Choroid plexus epithelial cell (primary cell): ENCODE measurements around the gene OSBPL5.

Experiments
- DNase-seq: peaks from one replicate; pipeline ENCODE4 v3.0.0-alpha.2; 2010; ENCODE audit warnings: low read depth
- H3K4me3 ChIP-seq: 2 replicates; pipeline ENCODE4 v1.5.1; 2011; ENCODE audit warnings: low read depth, mild to moderate bottlenecking, control low read depth, low read length, moderate library complexity
- CTCF ChIP-seq: conservative IDR thresholded peaks from 2 replicates; pipeline ENCODE4 v1.5.1; 2011; ENCODE audit warnings: low read depth, mild to moderate bottlenecking, control low read depth, inconsistent platforms, low read length, moderate library complexity

Gene OSBPL5

GRCh38 chr11:3105791-3106735 is 59.0 kb downstream of the OSBPL5 start:
- no peak overlapping the region for H3K4me3 ChIP-seq
- TF ChIP-seq CTCF: no peak
- no peak for DNase-seq

- no peak overlapping the region for H3K4me3 ChIP-seq
- TF ChIP-seq CTCF: no peak
- DNase-seq: no peak
These were observed 59.9 kb downstream of the OSBPL5 start for GRCh38 chr11:3104961-3105790.

- DNase-seq: no peak
- no peak for TF ChIP-seq CTCF
- no peak overlapping the region for H3K4me3 ChIP-seq
These were observed 60.9 kb downstream of the OSBPL5 start for GRCh38 chr11:3104051-3104714.

GRCh38 chr11:3103076-3103475 is 62.0 kb downstream of the OSBPL5 start:
- DNase-seq: no peak
- no peak for TF ChIP-seq CTCF
- H3K4me3 ChIP-seq: no peak overlapping the region

GRCh38 chr11:3102641-3102921 is 62.5 kb downstream of the OSBPL5 start:
- DNase-seq: no peak
- H3K4me3 ChIP-seq: no peak overlapping the region
- TF ChIP-seq CTCF: no peak

GRCh38 chr11:3101921-3102640 is 63.0 kb downstream of the OSBPL5 start:
- no peak overlapping the region for H3K4me3 ChIP-seq
- no peak for TF ChIP-seq CTCF
- no peak for DNase-seq
